ENCODE results near the gene SLC12A9. TPM values are rescaled to one million over a fixed set of nuclear protein-coding genes. Genes with fewer than 3 reads are reported as not detected.
A peak's percentile ranks its signal among the peaks of the same experiment; 100 is the strongest.

The SLC12A9 gene, protein sequence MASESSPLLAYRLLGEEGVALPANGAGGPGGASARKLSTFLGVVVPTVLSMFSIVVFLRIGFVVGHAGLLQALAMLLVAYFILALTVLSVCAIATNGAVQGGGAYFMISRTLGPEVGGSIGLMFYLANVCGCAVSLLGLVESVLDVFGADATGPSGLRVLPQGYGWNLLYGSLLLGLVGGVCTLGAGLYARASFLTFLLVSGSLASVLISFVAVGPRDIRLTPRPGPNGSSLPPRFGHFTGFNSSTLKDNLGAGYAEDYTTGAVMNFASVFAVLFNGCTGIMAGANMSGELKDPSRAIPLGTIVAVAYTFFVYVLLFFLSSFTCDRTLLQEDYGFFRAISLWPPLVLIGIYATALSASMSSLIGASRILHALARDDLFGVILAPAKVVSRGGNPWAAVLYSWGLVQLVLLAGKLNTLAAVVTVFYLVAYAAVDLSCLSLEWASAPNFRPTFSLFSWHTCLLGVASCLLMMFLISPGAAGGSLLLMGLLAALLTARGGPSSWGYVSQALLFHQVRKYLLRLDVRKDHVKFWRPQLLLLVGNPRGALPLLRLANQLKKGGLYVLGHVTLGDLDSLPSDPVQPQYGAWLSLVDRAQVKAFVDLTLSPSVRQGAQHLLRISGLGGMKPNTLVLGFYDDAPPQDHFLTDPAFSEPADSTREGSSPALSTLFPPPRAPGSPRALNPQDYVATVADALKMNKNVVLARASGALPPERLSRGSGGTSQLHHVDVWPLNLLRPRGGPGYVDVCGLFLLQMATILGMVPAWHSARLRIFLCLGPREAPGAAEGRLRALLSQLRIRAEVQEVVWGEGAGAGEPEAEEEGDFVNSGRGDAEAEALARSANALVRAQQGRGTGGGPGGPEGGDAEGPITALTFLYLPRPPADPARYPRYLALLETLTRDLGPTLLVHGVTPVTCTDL
- total RNA-seq (10 to 100 TPM in 1 of 10 donors, 1 to 10 TPM in 9; 4.8 to 15.7 (median 6.9) TPM), polyA plus RNA-seq (10 to 100 TPM; 10.2 to 14.0 TPM)
- long read RNA-seq, donor 1, full-length matches to known transcripts, result 4 of 16 reads
- long read RNA-seq, donor 1, partial matches to known transcripts, result 9 of 16 reads
- long read RNA-seq, donor 1, other reads (novel, unspliced or antisense), result 3 of 16 reads
- long read RNA-seq, donor 2, full-length matches to known transcripts, result 4 of 10 reads
- long read RNA-seq, donor 2, partial matches to known transcripts, result 2 of 10 reads
- long read RNA-seq, donor 2, other reads (novel, unspliced or antisense), result 4 of 10 reads
- long read RNA-seq, donor 3, partial matches to known transcripts, result 0 of 1 reads
- long read RNA-seq, donor 3, other reads (novel, unspliced or antisense), result 1 of 1 reads

DNA sequence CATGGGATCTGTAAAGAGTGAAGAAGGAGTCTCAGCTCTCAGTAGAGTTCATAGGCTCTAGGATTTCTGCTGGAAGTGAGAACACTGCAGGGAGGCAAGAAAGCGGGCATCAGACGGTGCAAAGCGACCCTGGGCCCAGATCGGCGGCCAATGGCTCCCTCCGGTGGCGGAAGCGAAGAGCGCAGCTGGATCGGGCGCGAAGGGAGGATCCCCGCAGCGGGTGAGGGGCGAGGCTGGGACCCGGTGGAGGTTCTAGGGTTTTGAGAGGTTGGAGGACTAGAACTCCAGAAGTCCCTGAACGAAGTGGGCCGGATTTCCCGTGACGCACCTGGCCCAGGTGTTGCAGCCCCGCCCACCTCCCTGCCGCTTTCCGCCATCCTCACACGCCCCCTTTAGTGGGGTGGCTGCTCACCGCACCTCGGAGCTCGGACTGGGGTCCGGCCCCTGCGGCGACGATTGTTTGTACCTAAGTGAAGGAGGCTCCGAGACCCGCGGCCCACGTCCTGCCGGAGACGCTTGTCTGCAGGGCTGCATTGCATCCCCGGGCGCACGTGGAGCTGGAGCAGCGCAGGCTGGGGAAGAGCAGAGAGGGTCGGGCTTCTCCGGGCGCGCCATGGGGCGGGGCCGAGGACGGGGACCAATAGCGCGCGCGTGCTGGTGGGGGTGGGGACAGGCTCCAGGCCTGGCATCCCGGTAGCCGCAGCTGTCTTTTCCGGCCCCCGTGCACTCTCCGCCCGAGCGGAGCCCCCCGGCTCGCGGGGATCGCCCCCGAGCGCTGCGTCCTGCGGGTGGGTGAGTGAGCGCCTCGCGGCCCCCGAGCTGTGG, at the start of gene SLC12A9:
Gene SLC12A9 (plus strand): TSS at position 666 of the 825 bp plus-strand sequence. CDS start 1,485 bp downstream, outside the sequence.
- peak; percentile 99 to 100 (median 99) for ATAC-seq

DNA sequence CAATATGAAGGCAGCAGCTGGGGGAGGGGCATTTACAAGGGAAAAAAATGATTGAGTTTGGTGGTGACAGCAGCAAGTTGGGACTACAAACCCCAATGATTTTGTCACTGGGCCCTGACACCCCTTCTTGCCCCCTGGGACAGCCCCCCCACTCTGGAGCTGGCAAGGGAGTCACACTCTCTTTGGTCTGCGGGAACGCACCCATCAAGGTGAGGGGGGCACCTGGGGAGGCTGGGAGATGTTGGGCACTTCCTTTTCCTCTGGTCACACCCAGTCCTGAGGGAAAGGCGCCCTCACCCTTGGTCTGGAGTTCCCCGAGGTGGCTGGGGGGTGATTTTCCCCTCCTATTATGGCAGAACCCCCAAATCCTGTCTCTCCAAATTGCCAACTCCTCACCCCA, 49.6 kb upstream of the SLC12A9 start:
- intact Hi-C loops (cut with DNase I), result loop anchor here in 4 of 10 donors (1.0 to 5.0 kb wide), 3 partner anchors 34 to 49 kb away; partner anchors contain the start of gene SLC12A9 (in 3 of the 4)
- peak overlapping the region in 9 of 10 donors; percentile 26 to 63 (median 52) for H3K27ac ChIP-seq
- peak overlapping the region in 6 of 10 donors; percentile 7 to 29 (median 22) for H3K4me3 ChIP-seq
- peaks cover 0 to 51% (median 19%) of the 10 kb centered on the region in 9 donors for H3K36me3 ChIP-seq
- TF ChIP-seq, protein P1, sequence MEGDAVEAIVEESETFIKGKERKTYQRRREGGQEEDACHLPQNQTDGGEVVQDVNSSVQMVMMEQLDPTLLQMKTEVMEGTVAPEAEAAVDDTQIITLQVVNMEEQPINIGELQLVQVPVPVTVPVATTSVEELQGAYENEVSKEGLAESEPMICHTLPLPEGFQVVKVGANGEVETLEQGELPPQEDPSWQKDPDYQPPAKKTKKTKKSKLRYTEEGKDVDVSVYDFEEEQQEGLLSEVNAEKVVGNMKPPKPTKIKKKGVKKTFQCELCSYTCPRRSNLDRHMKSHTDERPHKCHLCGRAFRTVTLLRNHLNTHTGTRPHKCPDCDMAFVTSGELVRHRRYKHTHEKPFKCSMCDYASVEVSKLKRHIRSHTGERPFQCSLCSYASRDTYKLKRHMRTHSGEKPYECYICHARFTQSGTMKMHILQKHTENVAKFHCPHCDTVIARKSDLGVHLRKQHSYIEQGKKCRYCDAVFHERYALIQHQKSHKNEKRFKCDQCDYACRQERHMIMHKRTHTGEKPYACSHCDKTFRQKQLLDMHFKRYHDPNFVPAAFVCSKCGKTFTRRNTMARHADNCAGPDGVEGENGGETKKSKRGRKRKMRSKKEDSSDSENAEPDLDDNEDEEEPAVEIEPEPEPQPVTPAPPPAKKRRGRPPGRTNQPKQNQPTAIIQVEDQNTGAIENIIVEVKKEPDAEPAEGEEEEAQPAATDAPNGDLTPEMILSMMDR (IDR thresholded peaks at IDR 0.05), result no peak
- peaks cover 0 to 15% (median 3%) of the 10 kb centered on the region in 7 donors for H3K27me3 ChIP-seq
- no peaks in the 10 kb centered on the region for H3K9me3 ChIP-seq
- DNase-seq (no peak), ATAC-seq (peak in 2 of 8 donors; percentile 2 to 4)
- 56 to 70% methylated on average over 4 of the region's 4 CpGs for WGBS, 2 donors
- peaks cover 18 to 62% (median 28%) of the 10 kb centered on the region in 9 donors for H3K4me1 ChIP-seq

More for the DNA sequence above, at the start of gene SLC12A9:
- Histone ChIP-seq H3K4me1 (peaks cover 8 to 21% (median 16%) of the 10 kb centered on the region in 9 donors), H3K4me3 (peak within 1 kb of the TSS; percentile 52 to 91 (median 72)), H3K27ac (peak within 1 kb of the TSS in 9 of 10 donors; percentile 54 to 90 (median 70)), H3K27me3 (no peaks in the 10 kb centered on the region), H3K9me3 (no peaks in the 10 kb centered on the region), H3K36me3 (peaks cover 0 to 23% (median 0%) of the 10 kb centered on the region in 9 donors)
- 1% methylated on average over 65 to 71 of the region's 71 CpGs for WGBS, 2 donors
- peak; percentile 90 to 92 for DNase-seq
- intact Hi-C loops (cut with DNase I), result loop anchor here (1.0 to 10.0 kb wide), 9 partner anchors 27 to 377 kb away; partner anchors contain the start of genes POP7 (in 4 of the 10) and TSC22D4 (in 1 of the 10)
- TF ChIP-seq, protein P1 (IDR thresholded peaks at IDR 0.05), result peak; percentile 76 to 99 (median 95)

DNA sequence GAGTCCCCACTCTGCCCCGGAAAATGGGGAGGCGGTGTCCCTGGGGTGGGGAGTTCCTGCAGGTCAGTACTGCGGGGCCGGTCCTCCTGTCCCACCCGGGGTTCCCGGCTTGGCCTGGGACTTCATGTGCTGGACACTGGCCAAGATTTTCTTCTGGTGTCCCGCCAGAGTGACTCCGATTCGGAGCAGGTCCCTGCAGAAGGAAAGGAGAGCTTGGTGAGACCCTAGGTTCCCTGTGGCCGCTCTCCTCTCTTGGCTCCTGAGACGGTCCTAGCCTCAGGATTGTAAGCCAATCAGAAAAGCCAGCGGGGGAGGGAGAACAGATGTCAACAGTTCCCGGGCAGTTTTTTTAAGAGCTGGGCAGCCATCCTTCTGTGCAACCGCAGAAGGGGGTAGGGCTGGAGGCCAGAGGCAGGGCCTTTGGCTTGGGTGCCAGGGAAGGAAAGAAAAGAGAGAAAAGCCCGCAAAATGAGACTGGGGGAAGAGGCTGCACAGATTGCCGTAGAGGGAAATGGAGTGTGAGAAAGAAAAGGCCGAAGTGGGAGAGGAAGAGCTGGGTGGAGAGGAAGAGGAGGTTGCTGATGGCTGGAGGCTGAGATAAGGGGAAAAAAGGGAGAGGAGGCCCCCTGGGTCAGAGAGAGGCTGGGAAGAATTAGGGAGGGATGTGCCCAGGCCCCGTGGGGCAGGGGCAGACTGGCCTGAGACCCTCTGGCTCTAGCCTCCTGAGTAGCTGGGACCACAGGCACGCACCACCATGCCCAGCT, 48.9 kb upstream of the SLC12A9 start:
- DNase-seq (peak; percentile 54 to 85), ATAC-seq (peak; percentile 73 to 89 (median 82))
- Histone ChIP-seq H3K4me1 (peaks cover 18 to 62% (median 28%) of the 10 kb centered on the region in 9 donors), H3K27me3 (peaks cover 0 to 15% (median 3%) of the 10 kb centered on the region in 7 donors), H3K4me3 (peak overlapping the region in 6 of 10 donors; percentile 7 to 29 (median 22)), H3K36me3 (peaks cover 0 to 57% (median 22%) of the 10 kb centered on the region in 9 donors), H3K9me3 (no peaks in the 10 kb centered on the region), H3K27ac (peak overlapping the region; percentile 26 to 63 (median 52))
- intact Hi-C loops (cut with DNase I), result loop anchor here in 4 of 10 donors (1.0 to 5.0 kb wide), 3 partner anchors 34 to 49 kb away; partner anchors contain the start of gene SLC12A9 (in 3 of the 4)
- TF ChIP-seq, protein P1 (IDR thresholded peaks at IDR 0.05), result no peak
- WGBS, 2 donors, result 22 to 24% methylated on average over 19 of the region's 19 CpGs

All from heart right ventricle (tissue), 16 donors.